ENCODE data around the gene DCAF12L1. TPM values are rescaled to one million over a fixed set of nuclear protein-coding genes. Genes with fewer than 3 reads are reported as not detected.

DCAF12L1 gene
- total RNA-seq (2014; rRNA removed; shearing (Covaris generic); ENCODE audit: low replicate concordance) = not detected in 2 replicates

- Histone ChIP-seq H3K4me3 (ENCODE audit: low read length) (no peak within 1 kb of the TSS), H3K9me3 (ENCODE audit: low read length) (peaks cover 20% of the 10 kb centered on the region), H3K9ac (ENCODE audit: low read length) (no peak within 1 kb of the TSS), H3K27ac (ENCODE audit: low read length) (no peak within 1 kb of the TSS), H2AFZ (ENCODE audit: low read length) (no peak within 1 kb of the TSS), H3K79me2 (ENCODE audit: low read length) (no peaks in the 10 kb centered on the region), H4K20me1 (ENCODE audit: insufficient read depth, low read depth, low read length) (no peaks in the 10 kb centered on the region), H3K27me3 (ENCODE audit: low read length) (no peaks in the 10 kb centered on the region), H3K9me2 (replicated peaks; ENCODE audit: insufficient read depth, low read length) (no peaks in the 10 kb centered on the region), H3K4me2 (ENCODE audit: low read depth, low read length, poor library complexity, severe bottlenecking) (no peak within 1 kb of the TSS), H3K4me1 (ENCODE audit: low read length) (no peaks in the 10 kb centered on the region), H3K36me3 (ENCODE audit: insufficient read depth, low read length) (no peaks in the 10 kb centered on the region)
- DNase-seq = no peak
Measured at GRCh38 chrX:126552313-126553022, at the start of gene DCAF12L1. DCAF12L1 (minus strand) TSS chrX:126552814; CDS start chrX:126552608, 206 bp downstream.

DNA sequence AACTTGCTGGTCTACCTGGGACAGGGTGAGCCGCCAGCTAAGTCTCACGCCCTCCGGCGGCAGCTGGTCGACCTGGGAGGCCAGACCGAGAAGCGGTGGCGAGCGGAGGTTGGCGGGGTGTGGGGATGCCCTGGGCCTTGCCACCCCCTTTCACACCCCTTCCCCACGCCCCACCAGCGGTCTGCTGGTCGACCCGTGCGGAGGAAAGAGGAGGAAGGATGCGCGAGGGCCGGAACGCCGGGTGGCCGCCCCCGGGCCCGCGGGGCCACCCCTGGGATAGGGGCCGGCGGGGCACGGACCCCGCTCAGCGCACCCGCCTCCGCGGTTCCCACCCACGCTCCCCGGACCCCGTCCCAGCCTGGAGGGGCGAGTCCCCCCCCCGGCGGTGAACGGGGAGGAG lies 28.3 kb upstream of the DCAF12L1 start:
- no peaks in the 10 kb centered on the region for H3K36me3 ChIP-seq (ENCODE audit: insufficient read depth, low read length)
- no peak overlapping the region for H3K4me3 ChIP-seq (ENCODE audit: low read length)
- H3K9ac ChIP-seq (ENCODE audit: low read length) = no peak overlapping the region
- no peaks in the 10 kb centered on the region for H3K9me2 ChIP-seq (replicated peaks; ENCODE audit: insufficient read depth, low read length)
- H3K79me2 ChIP-seq (ENCODE audit: low read length) = no peaks in the 10 kb centered on the region
- no peak overlapping the region for H3K27ac ChIP-seq (ENCODE audit: low read length)
- no peak overlapping the region for H3K4me2 ChIP-seq (ENCODE audit: low read depth, low read length, poor library complexity, severe bottlenecking)
- H2AFZ ChIP-seq (ENCODE audit: low read length) = no peak overlapping the region
- no peaks in the 10 kb centered on the region for H3K4me1 ChIP-seq (ENCODE audit: low read length)
- no peaks in the 10 kb centered on the region for H4K20me1 ChIP-seq (ENCODE audit: insufficient read depth, low read depth, low read length)
- H3K27me3 ChIP-seq (ENCODE audit: low read length) = no peaks in the 10 kb centered on the region
- DNase-seq = no peak
- peaks cover 15% of the 10 kb centered on the region for H3K9me3 ChIP-seq (ENCODE audit: low read length)

DNA sequence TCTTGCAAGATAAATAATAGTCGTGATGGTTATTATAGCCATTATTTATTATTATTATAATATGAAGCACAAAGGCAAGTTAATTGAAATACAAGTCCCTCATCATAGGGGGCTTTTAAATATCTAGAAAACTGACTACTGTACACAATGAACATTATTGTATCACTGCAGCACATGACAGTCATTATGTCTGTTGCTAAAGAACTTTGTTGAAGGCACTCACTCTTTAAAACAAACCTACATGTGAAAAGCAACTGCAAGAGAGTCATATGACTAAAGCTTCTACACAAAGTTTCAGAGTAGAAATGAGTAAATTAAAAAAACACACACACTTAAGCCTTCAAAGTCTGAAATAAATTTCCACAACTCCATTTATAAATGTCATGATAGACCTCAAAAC lies 23.3 kb upstream of the DCAF12L1 start:
- no peaks in the 10 kb centered on the region for H3K4me1 ChIP-seq (ENCODE audit: low read length)
- no peaks in the 10 kb centered on the region for H3K27me3 ChIP-seq (ENCODE audit: low read length)
- no peak overlapping the region for H3K4me3 ChIP-seq (ENCODE audit: low read length)
- peaks cover 17% of the 10 kb centered on the region for H3K9me3 ChIP-seq (ENCODE audit: low read length)
- no peak overlapping the region for H3K9ac ChIP-seq (ENCODE audit: low read length)
- no peak for DNase-seq
- H3K27ac ChIP-seq (ENCODE audit: low read length) = no peak overlapping the region
- H3K36me3 ChIP-seq (ENCODE audit: insufficient read depth, low read length) = no peaks in the 10 kb centered on the region
- no peak overlapping the region for H2AFZ ChIP-seq (ENCODE audit: low read length)
- H4K20me1 ChIP-seq (ENCODE audit: insufficient read depth, low read depth, low read length) = no peaks in the 10 kb centered on the region
- no peaks in the 10 kb centered on the region for H3K79me2 ChIP-seq (ENCODE audit: low read length)
- H3K9me2 ChIP-seq (replicated peaks; ENCODE audit: insufficient read depth, low read length) = no peaks in the 10 kb centered on the region
- H3K4me2 ChIP-seq (ENCODE audit: low read depth, low read length, poor library complexity, severe bottlenecking) = no peak overlapping the region

DNA sequence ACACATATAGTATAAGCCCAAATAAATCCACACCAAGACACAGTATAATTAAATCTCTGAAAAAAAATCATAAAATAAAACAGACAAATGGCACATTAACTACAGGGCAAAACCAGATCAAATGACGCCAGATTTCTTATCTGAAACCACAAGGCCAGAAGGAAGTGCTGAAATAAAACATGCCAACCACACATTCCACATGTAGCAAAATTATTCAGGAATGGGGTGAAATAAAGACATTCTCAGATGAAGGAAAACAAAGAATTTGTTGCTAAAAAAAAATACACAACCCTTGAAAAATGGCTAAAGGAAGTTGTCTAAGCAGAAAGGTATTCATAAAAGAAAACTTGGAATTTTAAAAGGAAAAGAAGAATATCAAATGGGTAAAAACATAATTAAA lies 4.5 kb upstream of the DCAF12L1 start:
- Histone ChIP-seq H3K27me3 (ENCODE audit: low read length) (no peaks in the 10 kb centered on the region), H3K4me2 (ENCODE audit: low read depth, low read length, poor library complexity, severe bottlenecking) (no peak overlapping the region), H3K9ac (ENCODE audit: low read length) (no peak overlapping the region), H2AFZ (ENCODE audit: low read length) (no peak overlapping the region), H3K27ac (ENCODE audit: low read length) (no peak overlapping the region), H3K4me3 (ENCODE audit: low read length) (no peak overlapping the region), H3K9me2 (replicated peaks; ENCODE audit: insufficient read depth, low read length) (no peaks in the 10 kb centered on the region), H3K9me3 (ENCODE audit: low read length) (peaks cover 16% of the 10 kb centered on the region), H3K36me3 (ENCODE audit: insufficient read depth, low read length) (no peaks in the 10 kb centered on the region), H4K20me1 (ENCODE audit: insufficient read depth, low read depth, low read length) (no peaks in the 10 kb centered on the region), H3K4me1 (ENCODE audit: low read length) (no peaks in the 10 kb centered on the region), H3K79me2 (ENCODE audit: low read length) (no peaks in the 10 kb centered on the region)
- no peak for DNase-seq

DNA sequence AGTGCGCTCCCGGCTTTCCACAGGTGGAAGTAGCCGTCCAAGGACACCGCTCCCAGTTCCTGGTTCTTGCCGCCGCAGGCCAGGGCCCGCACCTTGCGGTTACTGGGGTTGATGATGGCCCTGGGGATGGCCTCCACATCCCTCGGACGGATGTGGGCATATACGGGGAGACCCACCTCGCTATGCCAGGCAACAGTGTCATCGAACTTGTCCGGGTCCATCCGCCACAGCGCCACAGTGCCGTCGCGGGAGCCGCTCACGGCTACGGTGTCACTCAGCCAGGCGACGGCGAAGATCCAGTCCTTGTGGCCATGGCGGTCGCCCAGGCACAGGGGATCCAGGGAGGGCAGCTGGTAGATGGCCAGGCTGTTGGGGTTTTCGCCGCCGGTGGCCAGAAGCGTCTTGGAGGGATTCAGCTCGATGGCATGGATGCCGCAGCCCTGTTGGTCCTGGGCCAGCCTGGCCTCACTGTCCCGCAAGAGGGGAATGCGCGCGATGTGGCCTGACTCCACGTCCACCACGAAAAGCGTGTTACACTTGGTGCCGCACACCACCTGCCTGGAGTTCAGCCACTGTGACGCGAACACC lies 795 bp downstream of the DCAF12L1 start:
- no peaks in the 10 kb centered on the region for H3K9me2 ChIP-seq (replicated peaks; ENCODE audit: insufficient read depth, low read length)
- no peak for DNase-seq
- no peak overlapping the region for H3K9ac ChIP-seq (ENCODE audit: low read length)
- no peaks in the 10 kb centered on the region for H3K79me2 ChIP-seq (ENCODE audit: low read length)
- no peaks in the 10 kb centered on the region for H3K4me1 ChIP-seq (ENCODE audit: low read length)
- H2AFZ ChIP-seq (ENCODE audit: low read length) = no peak overlapping the region
- no peaks in the 10 kb centered on the region for H3K36me3 ChIP-seq (ENCODE audit: insufficient read depth, low read length)
- no peak overlapping the region for H3K4me3 ChIP-seq (ENCODE audit: low read length)
- H4K20me1 ChIP-seq (ENCODE audit: insufficient read depth, low read depth, low read length) = no peaks in the 10 kb centered on the region
- H3K27ac ChIP-seq (ENCODE audit: low read length) = no peak overlapping the region
- H3K27me3 ChIP-seq (ENCODE audit: low read length) = no peaks in the 10 kb centered on the region
- H3K4me2 ChIP-seq (ENCODE audit: low read depth, low read length, poor library complexity, severe bottlenecking) = no peak overlapping the region
- peaks cover 14% of the 10 kb centered on the region for H3K9me3 ChIP-seq (ENCODE audit: low read length)

DNA sequence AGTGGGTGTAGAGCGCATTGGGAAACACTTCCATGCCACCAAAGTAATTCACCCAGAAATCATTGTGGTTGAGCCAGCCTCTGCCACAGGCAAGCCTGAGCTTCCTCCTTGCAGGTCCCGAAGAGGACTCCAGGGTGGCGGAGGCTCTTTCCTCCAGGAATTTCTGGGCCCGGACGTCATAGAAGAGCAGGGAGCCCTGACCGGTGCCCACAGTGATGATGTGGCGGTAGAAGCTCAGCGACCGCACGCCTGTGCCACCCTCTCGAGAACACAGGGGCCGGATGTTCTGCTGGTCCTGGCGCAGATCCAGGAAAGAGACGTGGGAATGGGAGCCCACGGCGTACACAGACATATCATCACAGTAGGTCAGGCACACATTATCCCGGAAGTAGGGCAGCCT lies 1.3 kb downstream of the DCAF12L1 start:
- DNase-seq = no peak
- Histone ChIP-seq H3K27me3 (ENCODE audit: low read length) (no peaks in the 10 kb centered on the region), H3K9me3 (ENCODE audit: low read length) (peaks cover 9% of the 10 kb centered on the region), H3K4me1 (ENCODE audit: low read length) (no peaks in the 10 kb centered on the region), H3K36me3 (ENCODE audit: insufficient read depth, low read length) (no peaks in the 10 kb centered on the region), H3K9me2 (replicated peaks; ENCODE audit: insufficient read depth, low read length) (no peaks in the 10 kb centered on the region), H3K9ac (ENCODE audit: low read length) (no peak overlapping the region), H3K4me2 (ENCODE audit: low read depth, low read length, poor library complexity, severe bottlenecking) (no peak overlapping the region), H3K27ac (ENCODE audit: low read length) (no peak overlapping the region), H3K79me2 (ENCODE audit: low read length) (no peaks in the 10 kb centered on the region), H2AFZ (ENCODE audit: low read length) (no peak overlapping the region), H4K20me1 (ENCODE audit: insufficient read depth, low read depth, low read length) (no peaks in the 10 kb centered on the region), H3K4me3 (ENCODE audit: low read length) (no peak overlapping the region)

GRCh38 chrX:126550816-126551215 lies 1.8 kb downstream of the DCAF12L1 start:
- no peak overlapping the region for H3K4me3 ChIP-seq (ENCODE audit: low read length)
- no peaks in the 10 kb centered on the region for H3K27me3 ChIP-seq (ENCODE audit: low read length)
- no peak for DNase-seq
- no peaks in the 10 kb centered on the region for H3K79me2 ChIP-seq (ENCODE audit: low read length)
- no peaks in the 10 kb centered on the region for H3K4me1 ChIP-seq (ENCODE audit: low read length)
- no peaks in the 10 kb centered on the region for H3K9me2 ChIP-seq (replicated peaks; ENCODE audit: insufficient read depth, low read length)
- no peak overlapping the region for H3K4me2 ChIP-seq (ENCODE audit: low read depth, low read length, poor library complexity, severe bottlenecking)
- no peak overlapping the region for H3K9ac ChIP-seq (ENCODE audit: low read length)
- no peak overlapping the region for H2AFZ ChIP-seq (ENCODE audit: low read length)
- H4K20me1 ChIP-seq (ENCODE audit: insufficient read depth, low read depth, low read length) = no peaks in the 10 kb centered on the region
- H3K9me3 ChIP-seq (ENCODE audit: low read length) = peaks cover 9% of the 10 kb centered on the region
- H3K36me3 ChIP-seq (ENCODE audit: insufficient read depth, low read length) = no peaks in the 10 kb centered on the region
- no peak overlapping the region for H3K27ac ChIP-seq (ENCODE audit: low read length)

- no peak overlapping the region for H2AFZ ChIP-seq (ENCODE audit: low read length)
- H3K9me2 ChIP-seq (replicated peaks; ENCODE audit: insufficient read depth, low read length) = no peaks in the 10 kb centered on the region
- no peak overlapping the region for H3K4me2 ChIP-seq (ENCODE audit: low read depth, low read length, poor library complexity, severe bottlenecking)
- H3K27ac ChIP-seq (ENCODE audit: low read length) = no peak overlapping the region
- no peak for DNase-seq
- H3K4me3 ChIP-seq (ENCODE audit: low read length) = no peak overlapping the region
- peaks cover 23% of the 10 kb centered on the region for H3K9me3 ChIP-seq (ENCODE audit: low read length)
- H3K27me3 ChIP-seq (ENCODE audit: low read length) = no peaks in the 10 kb centered on the region
- no peaks in the 10 kb centered on the region for H3K4me1 ChIP-seq (ENCODE audit: low read length)
- no peaks in the 10 kb centered on the region for H3K79me2 ChIP-seq (ENCODE audit: low read length)
- no peaks in the 10 kb centered on the region for H3K36me3 ChIP-seq (ENCODE audit: insufficient read depth, low read length)
- no peaks in the 10 kb centered on the region for H4K20me1 ChIP-seq (ENCODE audit: insufficient read depth, low read depth, low read length)
- H3K9ac ChIP-seq (ENCODE audit: low read length) = no peak overlapping the region
Measured at GRCh38 chrX:126509923-126510322, 42.7 kb downstream of the DCAF12L1 start.

Measured in Karpas-422 (cell line).